ENCODE results near the gene SMAP2. TPM values are rescaled to one million over a fixed set of nuclear protein-coding genes. Genes with fewer than 3 reads are reported as not detected.

Gene SMAP2
- total and polyA plus RNA-seq, 2 donors (not counting 3 experiments of a cell fraction or from before 2014, with no cell fraction given) = 8.0 to 11.1 TPM

DNA sequence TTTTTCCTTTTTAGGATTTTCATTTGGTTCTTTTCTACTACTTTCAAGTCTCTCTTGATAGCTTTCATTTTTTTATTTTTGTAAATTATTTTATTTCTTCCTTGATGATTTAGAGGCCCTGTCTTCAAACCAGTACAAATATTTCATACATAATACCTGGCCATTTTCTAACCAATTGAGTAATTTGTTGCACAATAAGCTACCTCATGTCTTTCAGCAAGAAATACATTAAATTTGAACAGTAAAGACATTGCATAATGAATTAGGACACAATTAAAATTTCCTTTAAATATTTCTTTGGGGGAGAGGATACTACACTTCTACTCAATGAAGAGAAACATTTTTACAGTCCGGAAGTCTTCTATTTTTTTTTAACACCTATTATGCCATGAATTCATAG lies 40.8 kb upstream of the SMAP2 start:
- ChIA-PET CTCF (interaction anchor here (2.0 to 2.5 kb wide), 3 partner anchors 16 to 189 kb away, joined by 8 to 11 read pairs (median 9); partner anchors contain the start of gene COL9A2), POLR2A (no interaction called here)
- intact Hi-C loops (cut with micrococcal nuclease) (no loop called here), dilution Hi-C loops (cut with MboI; ENCODE audit: extremely low pct_ligation_motif_present, low sequenced_read_pairs) (no loop called here)
- no TSS peak for BruUV-seq (replicated peaks)
- no peaks in the 10 kb centered on the region for H4K20me1 ChIP-seq (replicated peaks; ENCODE audit: control insufficient read depth, extremely low read depth, insufficient read depth, low read length)
- no peaks in the 10 kb centered on the region for H3K79me2 ChIP-seq (ENCODE audit: control insufficient read depth, insufficient read depth, low read length)
- no peaks in the 10 kb centered on the region for H3K9me1 ChIP-seq (replicated peaks; ENCODE audit: control insufficient read depth, extremely low read depth, insufficient read depth, low read length)
- H3K36me3 ChIP-seq (ENCODE audit: control insufficient read depth in 2 of 2, extremely low read depth in 1 of 2, insufficient read depth in 2 of 2, low read length in 2 of 2) = no peaks in the 10 kb centered on the region
- peaks cover 0 to 6% of the 10 kb centered on the region in 2 experiments for H3K27me3 ChIP-seq (ENCODE audit: control insufficient read depth in 2 of 2, insufficient read depth in 2 of 2, low read length in 2 of 2)
- no peak overlapping the region for H2AFZ ChIP-seq (ENCODE audit: low read depth, low read length)
- DNase-seq (ENCODE audit: low read depth, low spot score) = no peak
- no peak overlapping the region for H3K4me3 ChIP-seq (replicated peaks in 1 of 3; ENCODE audit: insufficient read depth in 1 of 3, low read depth in 1 of 3, low read length in 3 of 3)
- H3K4me1 ChIP-seq (ENCODE audit: control insufficient read depth, extremely low read depth, insufficient read depth, low read length) = no peaks in the 10 kb centered on the region
- no peak overlapping the region for H3K4me2 ChIP-seq (ENCODE audit: insufficient read depth, low read length)
- TF ChIP-seq GATA2 (IDR thresholded peaks at IDR 0.05; ENCODE audit: insufficient read depth, insufficient read length, low read depth, low read length) (no peak), POLR2A (IDR thresholded peaks at IDR 0.05; ENCODE audit: low read depth, low read length) (no peak), MYC (IDR thresholded peaks at IDR 0.05; ENCODE audit: low read depth, low read length) (no peak), JUN (IDR thresholded peaks at IDR 0.05; ENCODE audit: borderline replicate concordance, insufficient read depth, insufficient read length, low read depth) (no peak), EZH2 (IDR thresholded peaks at IDR 0.05; ENCODE audit: borderline replicate concordance, low read depth, low read length, severe bottlenecking) (no peak), POLR2AphosphoS5 (IDR thresholded peaks at IDR 0.05; ENCODE audit: insufficient read depth, low read depth, low read length) (no peak), FOS (IDR thresholded peaks at IDR 0.05; ENCODE audit: borderline replicate concordance, insufficient read depth, low read length) (no peak)
- TF ChIP-seq, protein P1, sequence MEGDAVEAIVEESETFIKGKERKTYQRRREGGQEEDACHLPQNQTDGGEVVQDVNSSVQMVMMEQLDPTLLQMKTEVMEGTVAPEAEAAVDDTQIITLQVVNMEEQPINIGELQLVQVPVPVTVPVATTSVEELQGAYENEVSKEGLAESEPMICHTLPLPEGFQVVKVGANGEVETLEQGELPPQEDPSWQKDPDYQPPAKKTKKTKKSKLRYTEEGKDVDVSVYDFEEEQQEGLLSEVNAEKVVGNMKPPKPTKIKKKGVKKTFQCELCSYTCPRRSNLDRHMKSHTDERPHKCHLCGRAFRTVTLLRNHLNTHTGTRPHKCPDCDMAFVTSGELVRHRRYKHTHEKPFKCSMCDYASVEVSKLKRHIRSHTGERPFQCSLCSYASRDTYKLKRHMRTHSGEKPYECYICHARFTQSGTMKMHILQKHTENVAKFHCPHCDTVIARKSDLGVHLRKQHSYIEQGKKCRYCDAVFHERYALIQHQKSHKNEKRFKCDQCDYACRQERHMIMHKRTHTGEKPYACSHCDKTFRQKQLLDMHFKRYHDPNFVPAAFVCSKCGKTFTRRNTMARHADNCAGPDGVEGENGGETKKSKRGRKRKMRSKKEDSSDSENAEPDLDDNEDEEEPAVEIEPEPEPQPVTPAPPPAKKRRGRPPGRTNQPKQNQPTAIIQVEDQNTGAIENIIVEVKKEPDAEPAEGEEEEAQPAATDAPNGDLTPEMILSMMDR (IDR thresholded peaks at IDR 0.05; ENCODE audit: extremely low read depth in 1 of 2, insufficient read depth in 1 of 2, low read depth in 1 of 2, low read length in 2 of 2) = no peak
- TF ChIP-seq, protein P2, sequence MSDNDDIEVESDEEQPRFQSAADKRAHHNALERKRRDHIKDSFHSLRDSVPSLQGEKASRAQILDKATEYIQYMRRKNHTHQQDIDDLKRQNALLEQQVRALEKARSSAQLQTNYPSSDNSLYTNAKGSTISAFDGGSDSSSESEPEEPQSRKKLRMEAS (IDR thresholded peaks at IDR 0.05; ENCODE audit: insufficient read depth, insufficient read length) = no peak
- no peak overlapping the region for H3K27ac ChIP-seq (ENCODE audit: insufficient read depth, low read depth, low read length)
- no peaks in the 10 kb centered on the region for H3K9me3 ChIP-seq (replicated peaks; ENCODE audit: control insufficient read depth, insufficient read depth, low read length)
- H3K9ac ChIP-seq (replicated peaks; ENCODE audit: extremely low read depth, insufficient read depth, low read length) = no peak overlapping the region
- FAIRE-seq = no peak
